HAP-1 (cell line): ENCODE data around the gene TRAPPC2L.

ENCODE experiments used
- DNase-seq, 2 experiments: peaks; one replicate each; pipeline ENCODE4 v3.0.0-alpha.2; 2016 to 2020; ENCODE audit warnings: low spot score in 2 of 2
- H3K27me3 ChIP-seq: fragments of 250-450 bp; sonication (Bioruptor Pico); 2 replicates; pipeline ENCODE4 v1.5.1; 2020; ENCODE audit warnings: low read depth, mild to moderate bottlenecking, moderate library complexity
- H3K36me3 ChIP-seq: fragments of 250-450 bp; sonication (Bioruptor Pico); replicated peaks from 2 replicates; pipeline ENCODE4 v1.5.1; 2020; ENCODE audit warnings: mild to moderate bottlenecking
- H3K4me1 ChIP-seq: fragments of 250-450 bp; sonication (Bioruptor Pico); 2 replicates; pipeline ENCODE4 v1.5.1; 2020; ENCODE audit warnings: mild to moderate bottlenecking
- H3K4me3 ChIP-seq: fragments of 250-450 bp; sonication (Bioruptor Pico); 2 replicates; pipeline ENCODE4 v1.5.1; 2020; ENCODE audit warnings: mild to moderate bottlenecking, moderate library complexity
- H3K9me3 ChIP-seq: fragments of 250-450 bp; sonication (Bioruptor Pico); 2 replicates; pipeline ENCODE4 v1.5.1; 2020; ENCODE audit warnings: mild to moderate bottlenecking, moderate library complexity
- in situ Hi-C: fragments of 300-500 bp; cut with MboI; formaldehyde crosslinking; loops from 3 replicates; pipeline ENCODE4 v1.14.3; 2020; ENCODE audit warnings: low sequenced_read_pairs, inconsistent platforms, mixed read lengths

Gene TRAPPC2L

GRCh38 chr16:88856828-88857727, at the start of gene TRAPPC2L, which contains the start of gene GALNS:
TSS of gene TRAPPC2L (plus strand) at chr16:88857127. CDS start at chr16:88857151, 24 bp downstream.
TSS of gene GALNS (minus strand) at chr16:88856947. CDS start at chr16:88856877, 70 bp downstream.
- peak within 1 kb of the TSS; percentile 93 for H3K4me3 ChIP-seq
- in situ Hi-C loops = no loop called here
- peak; percentile 95 to 99 for DNase-seq
- no peaks in the 10 kb centered on the region for H3K9me3 ChIP-seq
- no peaks in the 10 kb centered on the region for H3K27me3 ChIP-seq
- peaks cover 22% of the 10 kb centered on the region for H3K36me3 ChIP-seq
- H3K4me1 ChIP-seq = peaks cover 5% of the 10 kb centered on the region

- Histone ChIP-seq H3K36me3 (peaks cover 69% of the 10 kb centered on the region), H3K4me1 (peaks cover 18% of the 10 kb centered on the region), H3K27me3 (no peaks in the 10 kb centered on the region), H3K4me3 (no peak overlapping the region), H3K9me3 (no peaks in the 10 kb centered on the region)
- DNase-seq = no peak
- in situ Hi-C loops = loop anchor here (25.0 kb wide), 1 partner anchor 755 kb away; the partner anchor contains the start of gene RPL13
These were observed 49.7 kb upstream of the TRAPPC2L start for GRCh38 chr16:88807142-88807625.

- Histone ChIP-seq H3K4me3 (no peak overlapping the region), H3K27me3 (no peaks in the 10 kb centered on the region), H3K4me1 (peaks cover 22% of the 10 kb centered on the region), H3K36me3 (peaks cover 69% of the 10 kb centered on the region), H3K9me3 (no peaks in the 10 kb centered on the region)
- in situ Hi-C loops = loop anchor here (25.0 kb wide), 1 partner anchor 754 kb away; the partner anchor contains the start of gene RPL13
- DNase-seq = peak in 1 of 2 experiments; percentile 33
These were observed 49.1 kb upstream of the TRAPPC2L start for GRCh38 chr16:88807626-88808453.

- peak; percentile 14 to 45 for DNase-seq
These were observed 47.8 kb upstream of the TRAPPC2L start for GRCh38 chr16:88809068-88809675.

GRCh38 chr16:88809676-88810165, 47.2 kb upstream of the TRAPPC2L start:
- in situ Hi-C loops = loop anchor here (10.0 to 25.0 kb wide), 3 partner anchors 355 to 753 kb away; partner anchors contain the start of genes RPL13 and ZNF778
- DNase-seq = peak in 1 of 2 experiments; percentile 52
- Histone ChIP-seq H3K9me3 (no peaks in the 10 kb centered on the region), H3K36me3 (peaks cover 63% of the 10 kb centered on the region), H3K4me3 (peak overlapping the region; percentile 66), H3K27me3 (no peaks in the 10 kb centered on the region), H3K4me1 (peaks cover 20% of the 10 kb centered on the region)

More at GRCh38 chr16:88809068-88809675, 47.8 kb upstream of the TRAPPC2L start:
- peak overlapping the region; percentile 66 for H3K4me3 ChIP-seq
- in situ Hi-C loops = loop anchor here (25.0 kb wide), 1 partner anchor 753 kb away; the partner anchor contains the start of gene RPL13
- peaks cover 68% of the 10 kb centered on the region for H3K36me3 ChIP-seq
- no peaks in the 10 kb centered on the region for H3K27me3 ChIP-seq
- no peaks in the 10 kb centered on the region for H3K9me3 ChIP-seq
- H3K4me1 ChIP-seq = peaks cover 20% of the 10 kb centered on the region

GRCh38 chr16:88810166-88810911, 46.6 kb upstream of the TRAPPC2L start:
- peaks cover 15% of the 10 kb centered on the region for H3K4me1 ChIP-seq
- in situ Hi-C loops = loop anchor here (10.0 to 25.0 kb wide), 3 partner anchors 354 to 752 kb away; partner anchors contain the start of genes RPL13 and ZNF778
- peak; percentile 39 to 67 for DNase-seq
- H3K36me3 ChIP-seq = peaks cover 57% of the 10 kb centered on the region
- H3K27me3 ChIP-seq = no peaks in the 10 kb centered on the region
- H3K9me3 ChIP-seq = no peaks in the 10 kb centered on the region
- peak overlapping the region; percentile 66 for H3K4me3 ChIP-seq

GRCh38 chr16:88810912-88811768, 45.8 kb upstream of the TRAPPC2L start:
- Histone ChIP-seq H3K27me3 (no peaks in the 10 kb centered on the region), H3K4me1 (peaks cover 13% of the 10 kb centered on the region), H3K4me3 (peak overlapping the region; percentile 66), H3K9me3 (no peaks in the 10 kb centered on the region), H3K36me3 (peaks cover 49% of the 10 kb centered on the region)
- DNase-seq = peak; percentile 13 to 77
- in situ Hi-C loops = loop anchor here (10.0 to 25.0 kb wide), 3 partner anchors 354 to 751 kb away; partner anchors contain the start of genes RPL13 and ZNF778

GRCh38 chr16:88811769-88812512, 45.0 kb upstream of the TRAPPC2L start, which contains the start of gene APRT:
TSS of gene APRT (minus strand) at chr16:88811928. CDS start at chr16:88811899, 29 bp downstream.
- peaks cover 13% of the 10 kb centered on the region for H3K4me1 ChIP-seq
- no peaks in the 10 kb centered on the region for H3K27me3 ChIP-seq
- DNase-seq = peak; percentile 84 to 96
- H3K4me3 ChIP-seq = peak within 1 kb of the TSS; percentile 66
- H3K36me3 ChIP-seq = peaks cover 41% of the 10 kb centered on the region
- no peaks in the 10 kb centered on the region for H3K9me3 ChIP-seq
- in situ Hi-C loops = loop anchor here (10.0 to 25.0 kb wide), 3 partner anchors 353 to 750 kb away; partner anchors contain the start of genes RPL13 and ZNF778

GRCh38 chr16:88812513-88813268, 44.2 kb upstream of the TRAPPC2L start:
- in situ Hi-C loops = loop anchor here (10.0 to 25.0 kb wide), 3 partner anchors 352 to 750 kb away; partner anchors contain the start of genes RPL13 and ZNF778
- peaks cover 13% of the 10 kb centered on the region for H3K4me1 ChIP-seq

More at GRCh38 chr16:88812513-88813268, 44.2 kb upstream of the TRAPPC2L start:
- H3K27me3 ChIP-seq = no peaks in the 10 kb centered on the region
- H3K36me3 ChIP-seq = peaks cover 33% of the 10 kb centered on the region
- H3K4me3 ChIP-seq = peak overlapping the region; percentile 66
- DNase-seq = peak; percentile 24 to 63
- H3K9me3 ChIP-seq = no peaks in the 10 kb centered on the region
